Ectodermal cell (in vitro differentiated cells): ENCODE measurements around the gene SLC16A1.
"Not testable (repeated sequence)": the region's sequence is repeated elsewhere in the genome, so short reads cannot be mapped to it uniquely, and the experiment has no call there.

Source experiments
- H3K27ac ChIP-seq: 2 replicates; pipeline ENCODE4 v1.7.0; 2013; ENCODE audit warnings: mild to moderate bottlenecking, low read depth, low read length; ENCODE audit not compliant: insufficient read depth, poor library complexity, severe bottlenecking
- H3K27me3 ChIP-seq: 2 replicates; pipeline ENCODE4 v1.7.0; 2013; ENCODE audit warnings: mild to moderate bottlenecking, low read length; ENCODE audit not compliant: insufficient read depth, control insufficient read depth, poor library complexity, severe bottlenecking
- H3K36me3 ChIP-seq: one replicate; pipeline ENCODE4 v1.7.0; 2013; ENCODE audit warnings: low read length; ENCODE audit not compliant: control insufficient read depth, insufficient read depth
- H3K4me1 ChIP-seq: one replicate; pipeline ENCODE4 v1.7.0; 2013; ENCODE audit warnings: low read length; ENCODE audit not compliant: control insufficient read depth, insufficient read depth
- H3K4me3 ChIP-seq: 2 replicates; pipeline ENCODE4 v1.7.0; 2013; ENCODE audit warnings: low read depth, low read length, control low read depth; ENCODE audit not compliant: insufficient read depth
- H3K9me3 ChIP-seq: 2 replicates; pipeline ENCODE4 v1.7.0; 2013; ENCODE audit warnings: mild to moderate bottlenecking, low read length, moderate library complexity; ENCODE audit not compliant: control insufficient read depth
- WGBS, 2 experiments: methylation state at CpG; one replicate each; pipeline ENCODE4 v1.1.7; 2013; ENCODE audit warnings: missing lambda C conversion rate in 2 of 2; 5-methylcytosine and 5-hydroxymethylcytosine counted together

Gene SLC16A1

GRCh38 chr1:112990271-112990670 lies 34.3 kb upstream of the SLC16A1 start:
- no peak overlapping the region for H3K4me3 ChIP-seq
- H3K27me3 ChIP-seq, result no peaks in the 10 kb centered on the region
- no peaks in the 10 kb centered on the region for H3K9me3 ChIP-seq
- H3K4me1 ChIP-seq, result no peaks in the 10 kb centered on the region
- no peak overlapping the region for H3K27ac ChIP-seq
- WGBS, 2 experiments, result 93 to 94% methylated on average over 5 to 7 of the region's 7 CpGs
- H3K36me3 ChIP-seq, result no peaks in the 10 kb centered on the region

GRCh38 chr1:112988367-112988766 lies 32.4 kb upstream of the SLC16A1 start:
- H3K36me3 ChIP-seq, result no peaks in the 10 kb centered on the region
- no peaks in the 10 kb centered on the region for H3K4me1 ChIP-seq
- no peak overlapping the region for H3K27ac ChIP-seq
- H3K4me3 ChIP-seq, result no peak overlapping the region
- H3K9me3 ChIP-seq, result no peaks in the 10 kb centered on the region
- WGBS, 2 experiments, result 94% methylated on average over 1 of the region's 1 CpG; no CpG with 5 or more reads in 1 of the 2 experiments
- H3K27me3 ChIP-seq, result no peaks in the 10 kb centered on the region

- Histone ChIP-seq H3K36me3 (no peaks in the 10 kb centered on the region), H3K4me3 (no peak overlapping the region), H3K27me3 (no peaks in the 10 kb centered on the region), H3K9me3 (no peaks in the 10 kb centered on the region), H3K27ac (no peak overlapping the region), H3K4me1 (no peaks in the 10 kb centered on the region)
- 98 to 100% methylated on average over 2 of the region's 2 CpGs for WGBS, 2 experiments
Measured at GRCh38 chr1:112985123-112985522, 29.1 kb upstream of the SLC16A1 start.

GRCh38 chr1:112983537-112984131 lies 27.6 kb upstream of the SLC16A1 start:
- 93 to 94% methylated on average over 6 of the region's 6 CpGs for WGBS, 2 experiments
- Histone ChIP-seq H3K36me3 (no peaks in the 10 kb centered on the region), H3K4me1 (no peaks in the 10 kb centered on the region), H3K4me3 (no peak overlapping the region), H3K9me3 (no peaks in the 10 kb centered on the region), H3K27me3 (no peaks in the 10 kb centered on the region), H3K27ac (no peak overlapping the region)

- Histone ChIP-seq H3K27me3 (no peaks in the 10 kb centered on the region), H3K27ac (no peak overlapping the region), H3K4me3 (no peak overlapping the region), H3K36me3 (no peaks in the 10 kb centered on the region), H3K9me3 (no peaks in the 10 kb centered on the region), H3K4me1 (no peaks in the 10 kb centered on the region)
- 88 to 92% methylated on average over 5 of the region's 5 CpGs for WGBS, 2 experiments
Measured at GRCh38 chr1:112982853-112983536, 27.0 kb upstream of the SLC16A1 start.

- Histone ChIP-seq H3K9me3 (no peaks in the 10 kb centered on the region), H3K4me1 (no peaks in the 10 kb centered on the region), H3K27ac (no peak overlapping the region), H3K27me3 (no peaks in the 10 kb centered on the region), H3K4me3 (no peak overlapping the region), H3K36me3 (no peaks in the 10 kb centered on the region)
- 89 to 100% methylated on average over 1 of the region's 2 CpGs for WGBS, 2 experiments
Measured at GRCh38 chr1:112982328-112982727, 26.3 kb upstream of the SLC16A1 start.

- not testable (repeated sequence) for H3K36me3 ChIP-seq, H3K27ac ChIP-seq, H3K9me3 ChIP-seq, H3K4me1 ChIP-seq, H3K27me3 ChIP-seq, H3K4me3 ChIP-seq
- 90 to 94% methylated on average over 8 of the region's 8 CpGs for WGBS, 2 experiments
Measured at GRCh38 chr1:112981834-112982233, 25.8 kb upstream of the SLC16A1 start.

GRCh38 chr1:112981426-112981825 lies 25.4 kb upstream of the SLC16A1 start:
- Histone ChIP-seq H3K36me3 (no peaks in the 10 kb centered on the region), H3K4me1 (no peaks in the 10 kb centered on the region), H3K27me3 (no peaks in the 10 kb centered on the region), H3K27ac (no peak overlapping the region), H3K9me3 (no peaks in the 10 kb centered on the region), H3K4me3 (no peak overlapping the region)
- WGBS, 2 experiments, result 91% methylated on average over 1 of the region's 1 CpG

GRCh38 chr1:112975336-112975735 lies 19.3 kb upstream of the SLC16A1 start:
- no peaks in the 10 kb centered on the region for H3K9me3 ChIP-seq
- WGBS, 2 experiments, result 94 to 98% methylated on average over 5 of the region's 5 CpGs
- H3K27ac ChIP-seq, result no peak overlapping the region
- no peaks in the 10 kb centered on the region for H3K36me3 ChIP-seq
- no peaks in the 10 kb centered on the region for H3K27me3 ChIP-seq
- no peaks in the 10 kb centered on the region for H3K4me1 ChIP-seq
- H3K4me3 ChIP-seq, result no peak overlapping the region

- H3K4me3 ChIP-seq, result no peak overlapping the region
- WGBS, 2 experiments, result 84 to 100% methylated on average over 1 of the region's 1 CpG
- no peaks in the 10 kb centered on the region for H3K9me3 ChIP-seq
- H3K27me3 ChIP-seq, result no peaks in the 10 kb centered on the region
- H3K4me1 ChIP-seq, result no peaks in the 10 kb centered on the region
- H3K36me3 ChIP-seq, result no peaks in the 10 kb centered on the region
- no peak overlapping the region for H3K27ac ChIP-seq
Measured at GRCh38 chr1:112974646-112975045, 18.6 kb upstream of the SLC16A1 start.
